ENCODE measurements around the gene VWC2L.

DNA sequence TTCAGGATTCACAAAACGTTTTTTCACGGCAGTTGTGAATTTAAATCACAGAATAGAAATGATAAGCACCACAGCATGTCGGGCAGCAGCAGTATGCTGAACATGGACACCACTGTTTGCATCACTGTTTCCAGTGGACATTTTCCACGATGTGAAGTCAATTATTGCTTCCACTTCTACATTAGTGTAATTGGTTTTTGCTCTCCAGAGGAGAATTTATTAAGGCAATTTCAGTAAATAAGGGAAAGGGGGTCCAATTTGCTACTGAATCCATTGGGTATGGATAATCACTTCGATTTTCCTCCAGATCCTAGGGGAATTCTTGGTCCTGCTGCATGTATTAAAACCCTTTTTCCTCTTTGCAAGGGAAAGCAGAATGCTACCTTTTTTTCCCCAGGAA, 30.2 kb upstream of the VWC2L start:
- TF ChIP-seq, protein P1, sequence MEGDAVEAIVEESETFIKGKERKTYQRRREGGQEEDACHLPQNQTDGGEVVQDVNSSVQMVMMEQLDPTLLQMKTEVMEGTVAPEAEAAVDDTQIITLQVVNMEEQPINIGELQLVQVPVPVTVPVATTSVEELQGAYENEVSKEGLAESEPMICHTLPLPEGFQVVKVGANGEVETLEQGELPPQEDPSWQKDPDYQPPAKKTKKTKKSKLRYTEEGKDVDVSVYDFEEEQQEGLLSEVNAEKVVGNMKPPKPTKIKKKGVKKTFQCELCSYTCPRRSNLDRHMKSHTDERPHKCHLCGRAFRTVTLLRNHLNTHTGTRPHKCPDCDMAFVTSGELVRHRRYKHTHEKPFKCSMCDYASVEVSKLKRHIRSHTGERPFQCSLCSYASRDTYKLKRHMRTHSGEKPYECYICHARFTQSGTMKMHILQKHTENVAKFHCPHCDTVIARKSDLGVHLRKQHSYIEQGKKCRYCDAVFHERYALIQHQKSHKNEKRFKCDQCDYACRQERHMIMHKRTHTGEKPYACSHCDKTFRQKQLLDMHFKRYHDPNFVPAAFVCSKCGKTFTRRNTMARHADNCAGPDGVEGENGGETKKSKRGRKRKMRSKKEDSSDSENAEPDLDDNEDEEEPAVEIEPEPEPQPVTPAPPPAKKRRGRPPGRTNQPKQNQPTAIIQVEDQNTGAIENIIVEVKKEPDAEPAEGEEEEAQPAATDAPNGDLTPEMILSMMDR (IDR thresholded peaks at IDR 0.05), result no peak
- no peak for TF ChIP-seq POLR2A (IDR thresholded peaks at IDR 0.05)
- no peak for TF ChIP-seq EP300 (IDR thresholded peaks at IDR 0.05)

All from ovary (tissue), 3 donors.